H1 (cell line): Measurements from ENCODE around the gene CCDC141. TPM values are rescaled to one million over a fixed set of nuclear protein-coding genes. Genes with fewer than 3 reads are reported as not detected.

ENCODE experiments used
- CTCF ChIA-PET: fragments of 300-600 bp; sonication (Branson Sonifier 250); formaldehyde crosslinking; loops from one replicate; lab custom pipeline; 2021; ENCODE audit not compliant: partially characterized antibody; lab: Charles Lee
- POLR2A ChIA-PET: fragments of 300-600 bp; sonication (Branson Sonifier 250); formaldehyde crosslinking; loops from one replicate; lab custom pipeline; 2021; ENCODE audit warnings: inconsistent platforms; ENCODE audit not compliant: partially characterized antibody; lab: Charles Lee
- DNase-seq, 2 experiments: peaks; one replicate each; pipeline versions ENCODE4 v3.0.0 to v3.0.0-alpha.2; 2010 to 2022; ENCODE audit warnings: low spot score in 2 of 2, low read depth in 1 of 2, mixed read lengths in 1 of 2
- FAIRE-seq: peaks from 2 replicates; lab custom pipeline; 2011; peaks lifted over from hg19 to GRCh38; lab: Jason Lieb, UNC
- H2AFZ ChIP-seq: 2 replicates; pipeline ENCODE4 v1.8.1; 2012; ENCODE audit warnings: low read length, inconsistent platforms
- H2AK5ac ChIP-seq: 2 replicates; pipeline ENCODE4 v1.6.1; 2013; ENCODE audit warnings: low read depth, low read length
- H2BK120ac ChIP-seq: replicated peaks from 2 replicates; pipeline ENCODE3; 2013; ENCODE audit warnings: low read depth, low read length, inconsistent platforms
- H2BK12ac ChIP-seq: 2 replicates; pipeline ENCODE4 v1.6.1; 2013; ENCODE audit warnings: low read depth, low read length
- H2BK15ac ChIP-seq: 2 replicates; pipeline ENCODE4 v1.6.1; 2013; ENCODE audit warnings: low read length
- H2BK20ac ChIP-seq: 2 replicates; pipeline ENCODE4 v1.6.1; 2013; ENCODE audit warnings: low read length
- H2BK5ac ChIP-seq: 2 replicates; pipeline ENCODE4 v1.6.1; 2013; ENCODE audit warnings: low read depth, low read length
- H3K14ac ChIP-seq: 2 replicates; pipeline ENCODE4 v1.6.1; 2013; ENCODE audit warnings: inconsistent platforms; ENCODE audit not compliant: insufficient read length
- H3K18ac ChIP-seq: 2 replicates; pipeline ENCODE4 v1.6.1; 2013; ENCODE audit warnings: low read length; ENCODE audit errors: extremely low read depth
- H3K23ac ChIP-seq: 2 replicates; pipeline ENCODE4 v1.6.1; 2013; ENCODE audit warnings: inconsistent platforms; ENCODE audit not compliant: insufficient read length
- H3K23me2 ChIP-seq: 2 replicates; pipeline ENCODE4 v1.6.1; 2013; ENCODE audit warnings: low read depth, low read length
- H3K27ac ChIP-seq: 2 replicates; pipeline ENCODE4 v1.6.1; 2011; ENCODE audit warnings: low read depth, low read length, inconsistent platforms
- H3K27me3 ChIP-seq, 4 experiments: replicated peaks in 1 of 4; 1 replicate in 1 of 4; 2 replicates in 3 of 4; pipeline versions ENCODE4 v1.6.1 to v1.8.1; 2011 to 2013; ENCODE audit warnings: low read length in 3 of 4, mild to moderate bottlenecking in 3 of 4, inconsistent platforms in 2 of 4, mixed read lengths in 2 of 4, moderate library complexity in 1 of 4; ENCODE audit not compliant: control insufficient read depth in 3 of 4, insufficient read depth in 3 of 4; ENCODE audit errors: extremely low read depth in 1 of 4
- H3K36me3 ChIP-seq, 4 experiments: 2 replicates each; pipeline versions ENCODE4 v1.6.1 to v1.8.1; 2011 to 2013; ENCODE audit warnings: mild to moderate bottlenecking in 4 of 4, low read length in 3 of 4, moderate library complexity in 2 of 4, control low read depth in 1 of 4, inconsistent platforms in 1 of 4; ENCODE audit not compliant: insufficient read depth in 4 of 4, control insufficient read depth in 2 of 4
- H3K4ac ChIP-seq: replicated peaks from 2 replicates; pipeline ENCODE3; 2013; ENCODE audit warnings: low read length, low read depth, mixed read lengths, inconsistent platforms; ENCODE audit not compliant: insufficient read length
- H3K4me1 ChIP-seq, 4 experiments: replicated peaks in 1 of 4; 1 replicate in 1 of 4; 2 replicates in 3 of 4; pipeline versions ENCODE4 v1.6.1 to v1.8.1; 2011 to 2013; ENCODE audit warnings: low read length in 3 of 4, inconsistent platforms in 2 of 4, mixed read lengths in 1 of 4; ENCODE audit not compliant: insufficient read depth in 4 of 4, control insufficient read depth in 3 of 4
- H3K4me2 ChIP-seq, 2 experiments: 2 replicates each; pipeline versions ENCODE4 v1.6.1 to v1.8.1; 2011 to 2013; ENCODE audit warnings: low read depth in 2 of 2, low read length in 2 of 2, control low read depth in 1 of 2, inconsistent platforms in 1 of 2, mild to moderate bottlenecking in 1 of 2; ENCODE audit not compliant: insufficient read depth in 1 of 2
- H3K4me3 ChIP-seq, 4 experiments: fragments of 200-600, 300-600 bp in 1 of 4; sonication (generic), shearing (Covaris generic), sonication (Bioruptor Twin) in 1 of 4; 2 replicates each; pipeline versions ENCODE4 v1.5.1 to v1.8.1; 2011 to 2016; ENCODE audit warnings: low read length in 4 of 4, low read depth in 3 of 4, control low read depth in 2 of 4, inconsistent platforms in 2 of 4, mild to moderate bottlenecking in 2 of 4, mixed read lengths in 1 of 4, moderate library complexity in 1 of 4; ENCODE audit not compliant: insufficient read depth in 2 of 4; ENCODE audit errors: extremely low read depth in 1 of 4
- H3K56ac ChIP-seq: replicated peaks from 2 replicates; pipeline ENCODE3; 2013; ENCODE audit warnings: low read depth, mild to moderate bottlenecking, mixed read lengths, low read length, inconsistent platforms; ENCODE audit not compliant: insufficient read length
- H3K79me1 ChIP-seq: 2 replicates; pipeline ENCODE4 v1.6.1; 2013; ENCODE audit warnings: low read depth, low read length, control low read depth
- H3K79me2 ChIP-seq, 2 experiments: 2 replicates each; pipeline versions ENCODE4 v1.6.1 to v1.8.1; 2012 to 2013; ENCODE audit warnings: low read length in 2 of 2, mild to moderate bottlenecking in 2 of 2, inconsistent platforms in 1 of 2; ENCODE audit not compliant: insufficient read depth in 2 of 2, control insufficient read depth in 1 of 2
- H3K9ac ChIP-seq, 4 experiments: replicated peaks in 1 of 4; 1 replicate in 1 of 4; 2 replicates in 3 of 4; pipeline versions ENCODE4 v1.6.1 to v1.8.1; 2011 to 2013; ENCODE audit warnings: low read depth in 3 of 4, low read length in 3 of 4, control low read depth in 2 of 4, mild to moderate bottlenecking in 2 of 4, moderate library complexity in 2 of 4, inconsistent platforms in 1 of 4; ENCODE audit errors: extremely low read depth in 1 of 4
- H3K9me3 ChIP-seq, 2 experiments: 2 replicates each; pipeline versions ENCODE4 v1.6.1 to v1.8.1; 2012 to 2013; ENCODE audit warnings: mild to moderate bottlenecking in 2 of 2, moderate library complexity in 2 of 2, control low read depth in 1 of 2, inconsistent platforms in 1 of 2, low read depth in 1 of 2, low read length in 1 of 2, mixed read lengths in 1 of 2; ENCODE audit not compliant: insufficient read depth in 2 of 2
- H4K20me1 ChIP-seq, 2 experiments: replicated peaks in 1 of 2; 2 replicates each; pipeline versions ENCODE3 to v1.8.1; 2011 to 2013; ENCODE audit warnings: inconsistent platforms in 2 of 2, low read length in 2 of 2, mild to moderate bottlenecking in 1 of 2; ENCODE audit not compliant: insufficient read depth in 2 of 2, control insufficient read depth in 1 of 2
- H4K5ac ChIP-seq: 2 replicates; pipeline ENCODE4 v1.6.1; 2013; ENCODE audit warnings: low read length, low read depth, mixed read lengths, inconsistent platforms; ENCODE audit not compliant: insufficient read length
- H4K8ac ChIP-seq: 2 replicates; pipeline ENCODE4 v1.8.0; 2013; ENCODE audit warnings: mild to moderate bottlenecking, moderate library complexity, low read length, inconsistent platforms; ENCODE audit not compliant: insufficient read depth; ENCODE audit errors: extremely low read depth
- H4K91ac ChIP-seq: replicated peaks from 2 replicates; pipeline ENCODE3; 2013; ENCODE audit warnings: low read length, mixed read lengths, inconsistent platforms; ENCODE audit not compliant: insufficient read length
- BRCA1 ChIP-seq: IDR thresholded peaks from 2 replicates; pipeline ENCODE4 v1.6.1; 2012; ENCODE audit warnings: low read depth, low read length, improper control_type of control experiment
- CEBPB ChIP-seq: IDR thresholded peaks from 2 replicates; pipeline ENCODE4 v1.6.1; 2012; ENCODE audit warnings: low read depth, low read length
- EGR1 ChIP-seq: IDR thresholded peaks from 2 replicates; pipeline ENCODE4 v1.6.1; 2011; ENCODE audit warnings: low read depth, low read length, borderline replicate concordance
- MAFK ChIP-seq: IDR thresholded peaks from 2 replicates; pipeline ENCODE4 v1.6.1; 2012; ENCODE audit warnings: low read depth, mild to moderate bottlenecking, improper control_type of control experiment, low read length
- NANOG ChIP-seq: IDR thresholded peaks from 2 replicates; pipeline ENCODE4 v1.6.1; 2011; ENCODE audit warnings: low read length, low read depth, mild to moderate bottlenecking, inconsistent platforms; ENCODE audit not compliant: insufficient read depth, poor library complexity, severe bottlenecking
- NRF1 ChIP-seq: IDR thresholded peaks from 2 replicates; pipeline ENCODE4 v1.6.1; 2011; ENCODE audit warnings: mild to moderate bottlenecking, low read depth, low read length, improper control_type of control experiment
- POLR2A ChIP-seq, 2 experiments: IDR thresholded peaks; 1 replicate in 1 of 2; 2 replicates in 1 of 2; pipeline ENCODE4 v1.6.1; 2011; ENCODE audit warnings: low read depth in 2 of 2, low read length in 2 of 2, mild to moderate bottlenecking in 2 of 2; ENCODE audit errors: control extremely low read depth in 1 of 2
- POU5F1 ChIP-seq: IDR thresholded peaks from 2 replicates; pipeline ENCODE4 v1.6.1; 2011; ENCODE audit warnings: low read depth, mild to moderate bottlenecking, low read length, moderate library complexity
- RAD21 ChIP-seq, 2 experiments: IDR thresholded peaks in 1 of 2; conservative IDR thresholded peaks in 1 of 2; 2 replicates each; pipeline ENCODE4 v1.6.1; 2011; ENCODE audit warnings: low read depth in 2 of 2, low read length in 2 of 2, improper control_type of control experiment in 1 of 2, inconsistent platforms in 1 of 2, mild to moderate bottlenecking in 1 of 2, moderate library complexity in 1 of 2
- SIN3A ChIP-seq, 2 experiments: IDR thresholded peaks in 1 of 2; conservative IDR thresholded peaks in 1 of 2; 2 replicates each; pipeline ENCODE4 v1.6.1; 2011 to 2012; ENCODE audit warnings: low read length in 2 of 2, improper control_type of control experiment in 1 of 2, low read depth in 1 of 2, mild to moderate bottlenecking in 1 of 2
- SRF ChIP-seq: IDR thresholded peaks from 2 replicates; pipeline ENCODE4 v1.6.1; 2011; ENCODE audit warnings: mild to moderate bottlenecking, low read depth, low read length, moderate library complexity
- TAF7 ChIP-seq: optimal IDR thresholded peaks from 2 replicates; pipeline ENCODE3; 2011; ENCODE audit warnings: low read depth, mild to moderate bottlenecking, inconsistent platforms, low read length, moderate library complexity, borderline replicate concordance
- TBP ChIP-seq: IDR thresholded peaks from 2 replicates; pipeline ENCODE4 v1.6.1; 2011; ENCODE audit warnings: low read depth, low read length, improper control_type of control experiment
- YY1 ChIP-seq: IDR thresholded peaks from 2 replicates; pipeline ENCODE4 v1.6.1; 2011; ENCODE audit warnings: low read depth, mild to moderate bottlenecking, low read length
- WGBS, 2 experiments: shearing (Covaris generic) in 1 of 2; methylation state at CpG; one replicate each; pipeline versions ENCODE4 v1.1.6 to v1.1.7; 2013 to 2015; ENCODE audit warnings: low lambda C conversion rate in 2 of 2, mixed read lengths in 2 of 2, inconsistent platforms in 1 of 2, low coverage in 1 of 2, missing lambda C conversion rate in 1 of 2; ENCODE audit not compliant: insufficient replicate concordance in 2 of 2, insufficient coverage in 1 of 2, insufficient read length in 1 of 2; ENCODE audit errors: extremely low coverage in 1 of 2, missing lambda C conversion rate in 1 of 2; 5-methylcytosine and 5-hydroxymethylcytosine counted together
- polyA plus RNA-seq, 7 experiments: library from polyadenylated mRNA; depleted of rRNA in 3 of 7; stranded (reverse) in 5 of 7; unstranded in 2 of 7; fragments of >200 nt in 5 of 7; fragments of 200-250 nt in 2 of 7; gene quantifications; 1 replicate in 5 of 7; 2 replicates in 1 of 7; 4 replicates in 1 of 7; pipeline versions ENCODE4 v1.2.1 to v1.2.3, GENCODE V29; 2011 to 2013; ENCODE audit warnings: missing spikeins in 2 of 7, mixed read lengths in 2 of 7
- total RNA-seq: library from RNA; stranded (reverse); fragmentation: NEBNext Ultra II Directional; extraction: Animal tissue kit (Norgen Biotek cat#: 25700); gene quantifications from 2 replicates; pipeline ENCODE4 v1.2.1, GENCODE V29; 2021

Gene CCDC141
- total and polyA plus RNA-seq, 2 of the 8 experiments (the other 6 are each of a cell fraction or from before 2014, with no cell fraction given) = 0.56 to 21.6 TPM

DNA sequence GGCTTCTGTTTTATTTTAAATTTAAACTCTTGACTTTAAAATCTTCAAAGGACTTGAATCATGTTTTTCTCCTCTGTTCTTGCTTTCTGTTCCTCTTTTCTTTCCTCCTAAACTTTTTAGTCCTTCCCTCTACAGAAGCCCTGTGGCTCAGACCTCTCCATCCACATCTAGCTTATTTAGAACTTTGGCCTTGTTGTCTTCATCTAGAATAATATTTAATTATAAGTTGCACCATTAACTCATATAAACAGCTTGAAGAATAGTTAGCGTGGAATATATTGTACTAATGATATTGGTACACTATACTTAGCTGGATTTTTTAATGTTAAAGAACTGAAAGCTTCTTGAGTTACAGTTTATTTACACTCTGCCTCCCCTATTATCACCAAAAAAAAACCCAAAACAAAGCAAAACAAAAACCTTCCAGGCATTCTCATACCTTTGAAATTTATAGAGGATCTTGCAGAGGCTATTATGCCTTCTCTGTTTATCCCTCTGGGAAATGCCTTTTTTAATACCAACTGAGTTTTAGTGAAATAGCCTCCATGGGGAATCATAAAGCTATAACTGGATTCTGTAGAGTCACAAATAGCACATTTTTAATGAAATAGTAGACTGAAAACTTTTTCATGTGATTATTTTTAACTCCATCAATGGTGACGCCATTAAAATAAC, 9.2 kb upstream of the CCDC141 start:
- Histone ChIP-seq H3K4me3 (no peak overlapping the region), H4K20me1 (no peaks in the 10 kb centered on the region), H3K23me2 (no peaks in the 10 kb centered on the region), H3K9ac (no peak overlapping the region), H2AFZ (no peak overlapping the region), H3K4me1 (peaks cover 0 to 7% (median 5%) of the 10 kb centered on the region in 4 experiments; a peak in 2 of 7 replicates), H3K4me2 (0 out of 4 replicates have a peak overlapping the region, but pooled peaks of 1 of the 2 experiments have one; percentile 16), H3K18ac (no peak overlapping the region), H3K14ac (no peak overlapping the region), H3K27me3 (no peaks in the 10 kb centered on the region), H2BK5ac (no peak overlapping the region), H4K5ac (no peak overlapping the region), H3K36me3 (no peaks in the 10 kb centered on the region), H3K79me1 (no peaks in the 10 kb centered on the region), H2BK120ac (no peak overlapping the region), H2BK15ac (no peak overlapping the region), H4K8ac (no peak overlapping the region), H2BK12ac (no peak overlapping the region), H3K9me3 (no peaks in the 10 kb centered on the region), H3K79me2 (no peaks in the 10 kb centered on the region), H3K23ac (no peak overlapping the region), H3K4ac (no peak overlapping the region), H2AK5ac (no peak overlapping the region), H3K56ac (no peak overlapping the region), H2BK20ac (no peak overlapping the region), H3K27ac (no peak overlapping the region), H4K91ac (no peak overlapping the region)
- WGBS, 2 experiments = 79% methylated on average over 2 of the region's 2 CpGs; no CpG with 5 or more reads in 1 of the 2 experiments
- ChIA-PET CTCF (interaction anchor here (1.1 to 1.3 kb wide), 3 partner anchors 9 to 25 kb away, joined by 3 read pairs; partner anchors contain the start of gene CCDC141), POLR2A (no interaction called here)
- no peak for FAIRE-seq
- DNase-seq = no peak
- no peak for TF ChIP-seq SRF
- TF ChIP-seq RAD21 (IDR thresholded peaks at IDR 0.05 in 1 of 2, conservative IDR thresholded peaks at IDR 0.05 in 1 of 2; ENCODE audit: low read depth in 2 of 2, low read length in 2 of 2) = no peak
- no peak for TF ChIP-seq BRCA1
- TF ChIP-seq POLR2A (IDR thresholded peaks at IDR 0.05; ENCODE audit: control extremely low read depth in 1 of 2, low read depth in 2 of 2, low read length in 2 of 2) = no peak
- no peak for TF ChIP-seq NANOG
- no peak for TF ChIP-seq MAFK
- TF ChIP-seq EGR1 = no peak
- no peak for TF ChIP-seq YY1
- no peak for TF ChIP-seq NRF1
- no peak for TF ChIP-seq POU5F1
- TF ChIP-seq TBP = no peak
- no peak for TF ChIP-seq SIN3A (conservative IDR thresholded peaks at IDR 0.05 in 1 of 2, IDR thresholded peaks at IDR 0.05 in 1 of 2; ENCODE audit: low read depth in 1 of 2, low read length in 2 of 2)
- no peak for TF ChIP-seq CEBPB
- TF ChIP-seq TAF7 = no peak
